GM18951 (cell line): ENCODE results near the gene TPRG1.

ENCODE experiments used
- POLR2A ChIP-seq: IDR thresholded peaks from 4 replicates; pipeline ENCODE4 v1.6.1; 2011; ENCODE audit warnings: mild to moderate bottlenecking; ENCODE audit not compliant: insufficient read length, insufficient read depth; ENCODE audit errors: extremely low read depth
- in situ Hi-C: fragments of 300-500 bp; cut with MboI; formaldehyde crosslinking; loops from one replicate; pipeline ENCODE4 v1.12.0; 2022; ENCODE audit warnings: low sequenced_read_pairs, mixed read lengths, inconsistent platforms; ENCODE audit not compliant: unreplicated experiment

Gene TPRG1

DNA sequence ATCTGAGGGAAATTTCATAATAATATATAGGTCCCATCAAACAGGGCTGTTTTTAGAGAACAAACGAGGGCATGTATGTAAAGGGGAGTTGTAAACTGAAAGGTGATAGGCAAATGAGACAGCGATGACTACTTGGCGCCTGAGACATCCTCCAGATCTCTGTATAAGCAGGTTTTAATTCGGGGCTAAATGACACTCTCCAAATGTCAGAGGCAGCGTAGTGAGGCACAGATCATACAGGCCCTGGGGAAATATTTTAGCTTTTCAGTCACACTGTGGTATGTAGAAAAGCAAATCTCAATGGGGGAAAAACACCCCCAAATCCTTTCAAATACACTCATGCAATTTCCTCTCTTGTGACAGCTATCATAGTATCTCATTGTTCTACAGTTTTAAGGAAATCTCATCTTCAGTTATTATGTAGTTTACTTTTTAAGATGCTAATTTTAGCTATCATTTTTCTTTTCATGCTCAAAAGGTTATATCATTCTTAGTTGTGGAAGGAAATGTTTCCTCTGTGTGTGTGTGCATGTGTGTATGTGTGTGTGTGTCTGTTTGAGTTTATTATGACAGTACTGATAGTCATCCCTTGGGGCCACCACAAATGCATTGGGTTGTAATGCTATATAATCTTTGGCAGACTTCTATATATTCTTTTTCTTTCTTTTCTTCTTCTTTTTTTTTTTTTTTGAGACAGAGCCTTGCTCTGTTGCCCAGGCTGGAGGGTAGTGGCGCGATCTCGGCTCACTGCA, 1.1 kb downstream of the TPRG1 start:
- in situ Hi-C loops = no loop called here

GRCh38 chr3:189184566-189184965, 12.8 kb downstream of the TPRG1 start:
- in situ Hi-C loops = no loop called here
- no peak for TF ChIP-seq POLR2A

More for the DNA sequence above, 1.1 kb downstream of the TPRG1 start:
- TF ChIP-seq POLR2A = no peak

GRCh38 chr3:189186101-189186500, 14.3 kb downstream of the TPRG1 start:
- no peak for TF ChIP-seq POLR2A
- in situ Hi-C loops = no loop called here

DNA sequence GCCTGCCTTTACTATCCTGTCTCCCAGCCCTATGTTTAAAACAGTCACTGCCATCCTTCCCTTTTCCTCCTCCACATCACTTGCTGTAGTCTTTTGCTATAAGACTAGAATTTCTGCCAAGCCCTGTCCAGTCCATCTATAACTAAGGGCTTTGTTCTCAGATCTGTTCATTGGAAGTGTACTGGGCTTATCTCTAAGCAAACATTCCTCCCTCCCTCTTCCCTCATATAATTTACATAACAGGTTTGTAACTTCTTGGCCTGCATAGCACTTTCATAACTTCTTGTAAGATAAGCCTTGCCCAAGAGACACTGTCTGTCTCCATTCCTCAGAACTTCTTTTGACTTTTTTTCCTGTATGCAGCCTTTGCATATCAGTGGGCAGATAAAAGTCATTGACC, 16.7 kb downstream of the TPRG1 start:
- in situ Hi-C loops = no loop called here
- TF ChIP-seq POLR2A = no peak

GRCh38 chr3:189192725-189193124, 21.0 kb downstream of the TPRG1 start:
- no peak for TF ChIP-seq POLR2A
- in situ Hi-C loops = no loop called here

DNA sequence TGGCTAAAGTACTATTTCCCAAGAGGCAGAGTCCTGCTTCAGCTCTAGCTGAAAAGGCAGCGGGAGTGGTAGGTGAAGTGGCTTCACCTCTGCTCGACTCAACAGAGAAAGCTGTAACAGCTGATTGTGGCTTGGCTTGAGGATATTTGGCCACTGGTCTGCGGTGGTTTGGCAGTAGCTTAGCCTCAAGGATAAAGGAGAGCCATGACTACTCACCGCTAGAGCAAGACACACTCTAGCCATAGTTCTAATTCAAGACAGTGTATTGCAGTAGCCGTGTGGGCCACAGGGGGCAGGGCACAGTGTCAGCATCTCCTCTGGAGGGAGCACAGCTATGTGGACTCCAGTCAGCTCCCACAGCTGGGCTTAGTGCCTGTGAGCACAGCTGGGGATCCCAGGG, 23.5 kb downstream of the TPRG1 start:
- in situ Hi-C loops = no loop called here
- TF ChIP-seq POLR2A = no peak

DNA sequence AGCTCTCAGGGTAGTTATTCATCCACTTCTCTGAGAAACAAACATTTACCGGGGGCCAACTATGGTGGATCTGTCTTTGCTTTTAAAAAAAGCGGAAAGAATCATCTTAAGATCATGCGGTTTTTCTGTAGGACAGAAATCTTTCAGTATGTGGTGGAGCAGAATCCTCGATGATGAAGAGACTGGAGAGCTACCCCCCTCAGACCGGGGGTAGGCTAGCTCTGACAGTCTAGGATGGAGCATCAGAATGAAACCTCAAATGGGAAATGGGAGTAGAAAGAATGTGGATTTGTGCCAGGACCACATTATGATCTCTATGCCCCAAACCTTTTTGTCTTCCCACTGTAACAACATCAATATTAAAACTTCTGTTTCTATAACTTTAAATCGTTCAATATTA, 30.3 kb downstream of the TPRG1 start:
- in situ Hi-C loops = no loop called here
- TF ChIP-seq POLR2A = no peak

DNA sequence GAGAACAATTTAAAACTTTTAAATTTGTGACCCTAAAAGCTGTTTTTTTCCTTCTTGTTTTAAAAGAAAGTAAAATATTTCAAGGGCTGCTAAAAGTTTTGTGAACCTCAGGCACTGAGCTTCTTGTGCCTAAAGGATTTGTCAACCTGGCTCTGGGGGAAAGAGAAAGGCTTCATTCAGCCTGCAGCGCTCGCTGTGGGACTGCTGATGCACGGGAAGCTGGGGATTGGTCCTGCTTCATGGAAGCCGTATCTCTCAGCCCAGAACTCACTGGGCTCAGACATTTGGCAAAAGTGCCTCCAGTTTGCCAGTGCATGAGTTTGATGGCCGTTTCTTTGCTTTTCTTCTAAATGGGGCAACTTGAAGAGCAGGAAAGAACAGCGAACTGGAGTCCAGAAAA, 30.8 kb downstream of the TPRG1 start:
- no peak for TF ChIP-seq POLR2A
- in situ Hi-C loops = no loop called here

GRCh38 chr3:189204167-189204866, 32.5 kb downstream of the TPRG1 start:
- in situ Hi-C loops = no loop called here

GRCh38 chr3:189204937-189205336, 33.2 kb downstream of the TPRG1 start:
- in situ Hi-C loops = no loop called here
- TF ChIP-seq POLR2A = no peak

More at GRCh38 chr3:189204167-189204866, 32.5 kb downstream of the TPRG1 start:
- no peak for TF ChIP-seq POLR2A

- no peak for TF ChIP-seq POLR2A
- in situ Hi-C loops = no loop called here
Measured at GRCh38 chr3:189210251-189210770, 38.5 kb downstream of the TPRG1 start.

DNA sequence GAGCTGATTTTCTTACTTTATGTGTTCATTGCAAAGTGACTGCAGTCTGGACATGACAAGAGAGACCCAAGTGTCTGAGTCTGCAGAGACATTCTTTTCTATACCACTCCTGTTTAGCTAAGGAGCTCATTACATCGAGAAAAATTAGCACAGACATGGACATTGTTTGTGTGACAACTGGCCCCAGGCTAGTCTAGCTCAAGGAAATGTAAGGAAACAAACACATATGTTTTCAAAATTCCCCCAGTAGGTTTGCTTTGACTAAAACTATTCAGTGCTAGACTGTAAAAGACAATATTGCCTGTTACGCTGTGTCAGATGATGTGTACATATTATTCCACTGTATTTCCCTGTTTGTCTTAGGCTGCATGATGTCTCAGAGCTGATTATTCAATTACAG, 40.9 kb downstream of the TPRG1 start:
- in situ Hi-C loops = no loop called here
- TF ChIP-seq POLR2A = no peak

DNA sequence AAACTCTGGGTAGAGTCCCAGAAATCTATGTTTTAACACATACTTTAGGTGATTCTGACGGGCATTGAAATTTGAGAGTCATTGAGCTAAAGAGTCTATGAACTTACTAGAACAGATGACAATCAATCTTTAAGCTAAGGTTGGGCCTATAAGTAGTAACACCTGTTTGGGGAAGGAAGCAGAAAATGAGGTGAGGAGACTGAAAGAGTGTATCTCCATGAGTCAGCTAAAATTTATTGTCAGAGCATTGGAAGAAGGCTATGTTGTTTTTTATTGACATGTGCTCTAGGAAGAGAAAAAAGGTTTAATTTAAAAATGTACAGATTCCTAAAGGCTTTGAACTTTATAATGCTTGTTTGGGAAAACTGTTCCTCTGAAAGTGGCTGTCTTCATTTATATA, 42.9 kb downstream of the TPRG1 start:
- in situ Hi-C loops = no loop called here
- TF ChIP-seq POLR2A = no peak
